OCI-LY1 (cell line): ENCODE data around the gene HNRNPAB.

Experiments used
- H2AFZ ChIP-seq: fragments of 200-600 bp; sonication (generic), shearing (Covaris generic); 2 replicates; pipeline ENCODE4 v1.6.0; 2014; ENCODE audit warnings: antibody characterized with exemption, mild to moderate bottlenecking, low read length
- H3F3A ChIP-seq: fragments of 200-600 bp; sonication (generic), shearing (Covaris generic); 2 replicates; pipeline ENCODE4 v1.6.0; 2014; ENCODE audit warnings: mild to moderate bottlenecking, antibody characterized with exemption, low read length, moderate library complexity; ENCODE audit not compliant: insufficient read depth
- H3K27ac ChIP-seq: fragments of 200-600 bp; sonication (generic); 2 replicates; pipeline ENCODE4 v1.5.1; 2014; ENCODE audit warnings: low read length, mixed run types, mild to moderate bottlenecking, low read depth; ENCODE audit not compliant: poor library complexity, severe bottlenecking
- H3K27me3 ChIP-seq: fragments of 200-600 bp; sonication (generic); 2 replicates; pipeline ENCODE4 v1.6.0; 2014; ENCODE audit warnings: antibody characterized with exemption, mild to moderate bottlenecking, low read length, moderate library complexity; ENCODE audit not compliant: insufficient read depth
- H3K36me3 ChIP-seq: fragments of 200-600 bp; sonication (generic); 2 replicates; pipeline ENCODE4 v1.6.1; 2014; ENCODE audit warnings: mild to moderate bottlenecking, antibody characterized with exemption, low read length, moderate library complexity, mixed read lengths; ENCODE audit not compliant: insufficient read depth
- H3K4me1 ChIP-seq: fragments of 200-600 bp; sonication (generic); 2 replicates; pipeline ENCODE4 v1.5.1; 2014; ENCODE audit warnings: mild to moderate bottlenecking, low read length, moderate library complexity; ENCODE audit not compliant: insufficient read depth, severe bottlenecking
- H3K4me2 ChIP-seq: fragments of 200-600 bp; sonication (generic), shearing (Covaris generic); 2 replicates; pipeline ENCODE4 v1.6.1; 2014; ENCODE audit warnings: low read length
- H3K4me3 ChIP-seq: fragments of 200-600 bp; sonication (generic); 2 replicates; pipeline ENCODE4 v1.5.1; 2014; ENCODE audit warnings: low read length, low read depth, mild to moderate bottlenecking, mixed read lengths; ENCODE audit not compliant: poor library complexity, severe bottlenecking
- H3K79me2 ChIP-seq: fragments of 200-600 bp; shearing (Covaris generic); 2 replicates; pipeline ENCODE4 v1.6.1; 2016; ENCODE audit warnings: mixed run types, low read length, mixed read lengths; ENCODE audit not compliant: insufficient read depth
- H3K9ac ChIP-seq: fragments of 200-600 bp; sonication (generic), shearing (Covaris generic); 2 replicates; pipeline ENCODE4 v1.6.1; 2014; ENCODE audit warnings: mild to moderate bottlenecking, low read length, mixed read lengths
- H3K9me2 ChIP-seq: fragments of 200-600 bp; sonication (generic), shearing (Covaris generic); 2 replicates; pipeline ENCODE4 v1.6.1; 2014; ENCODE audit warnings: low read depth, mild to moderate bottlenecking, low read length, mixed read lengths
- H3K9me3 ChIP-seq: fragments of 200-600 bp; shearing (Covaris generic); 2 replicates; pipeline ENCODE4 v1.6.1; 2014; ENCODE audit warnings: low read length, mixed read lengths
- H4K20me1 ChIP-seq: fragments of 200-600 bp; sonication (generic), shearing (Covaris generic); 2 replicates; pipeline ENCODE4 v1.6.0; 2016; ENCODE audit warnings: mild to moderate bottlenecking, low read length; ENCODE audit not compliant: insufficient read depth
- CTCF ChIP-seq: fragments of 200-600 bp; sonication (generic), shearing (Covaris generic); IDR thresholded peaks from 2 replicates; pipeline ENCODE4 v1.5.1; 2017; ENCODE audit warnings: mild to moderate bottlenecking, antibody characterized with exemption, low read length, moderate library complexity, mixed read lengths
- EZH2 ChIP-seq: fragments of 200-600 bp; sonication (generic), shearing (Covaris generic); IDR thresholded peaks from 2 replicates; pipeline ENCODE4 v1.8.0; 2017; ENCODE audit warnings: borderline replicate concordance, mixed run types, mild to moderate bottlenecking, antibody characterized with exemption, low read length, moderate library complexity, mixed read lengths

HNRNPAB gene

GRCh38 chr5:178216088-178216534 is 11.8 kb downstream of the HNRNPAB start:
- Histone ChIP-seq H4K20me1 (no peaks in the 10 kb centered on the region), H3K9me2 (no peaks in the 10 kb centered on the region), H3K9ac (no peak overlapping the region), H3K36me3 (peaks cover 78% of the 10 kb centered on the region), H3K27ac (peak overlapping the region; percentile 48), H3K9me3 (no peaks in the 10 kb centered on the region), H3K4me2 (peak overlapping the region; percentile 21; the same call in 1 of the 2 replicates), H3K4me1 (peaks cover 18% of the 10 kb centered on the region), H2AFZ (no peak overlapping the region), H3K79me2 (no peaks in the 10 kb centered on the region), H3K27me3 (no peaks in the 10 kb centered on the region), H3F3A (0 out of 2 replicates have a peak, but pooled peaks cover 10% of the 10 kb centered on the region), H3K4me3 (no peak overlapping the region)
- no peak for TF ChIP-seq CTCF
- no peak for TF ChIP-seq EZH2

- H3K9ac ChIP-seq, result no peak overlapping the region
- H3K9me3 ChIP-seq, result no peaks in the 10 kb centered on the region
- no peak for TF ChIP-seq CTCF
- no peak for TF ChIP-seq EZH2
- no peak overlapping the region for H2AFZ ChIP-seq
- no peaks in the 10 kb centered on the region for H3K9me2 ChIP-seq
- H3K36me3 ChIP-seq, result peaks cover 74% of the 10 kb centered on the region
- H3K4me2 ChIP-seq, result no peak overlapping the region
- H3K27ac ChIP-seq, result peak overlapping the region; percentile 48
- H4K20me1 ChIP-seq, result no peaks in the 10 kb centered on the region
- H3K4me3 ChIP-seq, result no peak overlapping the region
- H3F3A ChIP-seq, result 0 out of 2 replicates have a peak, but pooled peaks cover 10% of the 10 kb centered on the region
- H3K79me2 ChIP-seq, result no peaks in the 10 kb centered on the region
- H3K4me1 ChIP-seq, result peaks cover 18% of the 10 kb centered on the region
- no peaks in the 10 kb centered on the region for H3K27me3 ChIP-seq
Observed at GRCh38 chr5:178216779-178217178, 12.4 kb downstream of the HNRNPAB start.

- Histone ChIP-seq H3K4me3 (no peak overlapping the region), H3F3A (0 out of 2 replicates have a peak, but pooled peaks cover 9% of the 10 kb centered on the region), H3K36me3 (peaks cover 69% of the 10 kb centered on the region), H2AFZ (no peak overlapping the region), H3K9ac (no peak overlapping the region), H4K20me1 (no peaks in the 10 kb centered on the region), H3K27ac (no peak overlapping the region), H3K9me2 (no peaks in the 10 kb centered on the region), H3K79me2 (no peaks in the 10 kb centered on the region), H3K27me3 (no peaks in the 10 kb centered on the region), H3K9me3 (no peaks in the 10 kb centered on the region), H3K4me1 (peaks cover 18% of the 10 kb centered on the region), H3K4me2 (no peak overlapping the region)
- no peak for TF ChIP-seq CTCF
- TF ChIP-seq EZH2, result no peak
Observed at GRCh38 chr5:178218237-178218776, 14.0 kb downstream of the HNRNPAB start.
